ENCODE results near the gene MYO9A.
"Not testable (repeated sequence)": the region's sequence is repeated elsewhere in the genome, so short reads cannot be mapped to it uniquely, and the experiment has no call there.

Gene MYO9A

DNA sequence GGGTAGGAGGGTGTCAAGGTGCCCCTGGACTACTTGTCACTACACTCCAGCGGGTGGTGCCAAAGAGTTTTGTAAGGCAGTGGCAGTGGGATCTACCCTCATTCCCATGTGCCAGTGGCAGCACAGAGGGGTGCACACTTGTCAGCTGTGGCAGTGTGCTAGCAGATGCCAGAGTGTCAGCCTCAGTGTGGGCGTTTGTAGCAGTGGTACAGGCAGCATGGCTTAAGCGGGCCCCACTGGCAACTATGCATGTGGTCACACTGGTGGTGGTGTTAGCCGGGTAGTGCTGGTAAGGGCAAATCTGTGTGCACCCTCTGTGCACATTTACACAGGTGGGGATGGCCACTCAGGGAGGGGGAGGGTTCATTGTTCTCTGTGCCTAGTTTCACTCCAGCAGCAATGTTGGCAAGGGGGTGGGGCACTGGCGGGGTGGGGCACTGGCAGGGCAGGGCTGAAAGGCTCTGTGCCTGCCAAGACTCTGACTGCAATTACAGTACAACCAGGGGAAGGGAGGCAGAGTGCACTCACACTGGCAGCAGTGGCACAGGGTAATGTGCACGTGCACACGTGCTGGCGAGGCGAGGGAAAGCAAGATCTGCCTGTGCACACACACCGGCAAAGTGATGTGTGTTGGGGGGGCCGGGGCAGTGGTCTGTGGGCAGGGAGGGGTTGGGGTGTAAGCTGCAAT is 31.8 kb downstream of the MYO9A start:
- no peak for DNase-seq

DNA sequence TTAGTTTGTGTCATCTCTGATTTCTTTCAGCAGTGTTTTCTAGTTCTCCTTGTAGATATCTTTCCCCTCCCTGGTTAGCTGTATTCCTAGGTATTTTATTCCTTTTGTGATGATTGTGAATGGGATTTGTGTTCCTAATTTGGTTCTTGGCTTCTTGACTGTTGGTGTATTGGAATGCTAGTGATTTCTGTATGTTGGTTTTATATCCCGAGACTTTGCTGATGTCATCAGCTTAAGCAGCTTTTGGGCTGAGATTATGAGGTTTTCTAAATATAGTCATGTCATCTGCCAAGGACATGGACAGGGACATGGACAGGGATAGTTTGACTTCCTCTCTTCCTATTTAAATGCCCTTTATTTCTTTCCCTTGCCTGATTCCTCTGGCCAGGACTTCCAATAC is 35.8 kb downstream of the MYO9A start:
- DNase-seq = no peak

DNA sequence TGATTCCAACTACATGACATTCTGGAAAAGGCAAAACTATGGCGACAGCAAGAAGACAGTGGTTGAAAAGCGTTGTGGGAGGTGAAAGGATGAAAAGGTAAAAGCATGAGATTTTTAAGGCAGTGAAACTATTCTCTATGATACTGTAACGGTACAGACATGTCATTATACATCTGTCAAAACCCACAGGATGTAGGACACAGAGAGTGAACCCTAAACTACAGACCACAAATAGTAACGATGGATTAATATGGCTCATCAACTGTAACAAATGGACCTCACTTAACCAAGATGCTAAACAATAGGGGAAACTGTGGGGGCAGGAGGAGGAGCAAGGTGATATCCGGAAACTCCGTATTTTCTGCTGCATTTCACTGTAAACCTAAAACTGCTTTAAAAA is 39.1 kb downstream of the MYO9A start:
- no peak for DNase-seq

DNA sequence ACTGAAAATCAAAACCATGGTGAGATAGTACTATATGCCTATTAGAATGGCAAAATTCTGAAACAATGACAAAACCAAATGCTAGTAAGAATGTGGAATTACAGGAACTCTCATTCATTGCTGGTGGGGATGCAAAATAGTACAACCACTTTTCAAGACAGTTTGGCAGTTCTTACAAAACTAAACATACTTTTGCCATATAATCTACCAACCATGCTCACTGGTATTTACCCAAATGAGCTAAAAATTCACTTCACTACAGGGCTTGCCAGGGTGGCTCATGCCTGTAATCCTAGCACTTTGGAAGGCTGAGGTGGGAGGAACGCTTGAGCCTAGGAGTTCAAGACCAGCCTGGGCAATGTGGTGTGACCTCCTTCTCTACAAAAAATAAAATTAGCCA is 40.0 kb downstream of the MYO9A start:
- DNase-seq = no peak

DNA sequence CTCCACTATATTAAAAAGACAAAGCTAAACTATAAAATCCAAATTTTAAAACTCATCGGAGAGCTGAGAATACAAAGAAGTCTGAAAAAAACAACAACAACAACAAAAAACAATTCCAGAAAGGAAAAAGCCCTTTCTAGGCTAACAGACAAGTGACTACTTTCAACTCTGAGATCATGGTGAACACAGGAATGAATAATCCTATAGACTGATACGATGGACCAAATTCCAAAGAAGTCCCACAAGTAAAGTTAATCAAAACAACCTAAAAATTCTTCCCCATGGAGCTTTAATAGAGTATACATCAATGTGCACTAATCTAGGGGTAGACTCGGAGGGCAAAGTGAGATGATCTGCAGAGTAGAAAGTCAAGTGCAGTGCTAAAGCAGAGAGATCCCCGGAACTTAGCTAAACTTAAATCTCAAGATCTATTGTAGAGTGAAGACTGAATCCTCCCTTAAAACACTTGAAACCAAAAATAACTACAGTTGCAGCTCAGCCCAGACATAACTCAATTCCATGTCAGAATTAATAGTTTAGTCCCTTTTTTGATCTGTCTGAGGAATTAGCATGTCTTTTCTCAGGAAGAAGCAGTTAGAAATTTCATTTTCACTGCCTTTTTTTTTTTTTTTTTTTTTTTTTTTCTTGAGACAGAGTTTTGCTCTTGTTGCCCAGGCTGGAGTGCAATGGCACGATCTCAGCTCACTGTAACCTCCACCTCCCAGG is 43.5 kb downstream of the MYO9A start:
- DNase-seq = no peak

DNA sequence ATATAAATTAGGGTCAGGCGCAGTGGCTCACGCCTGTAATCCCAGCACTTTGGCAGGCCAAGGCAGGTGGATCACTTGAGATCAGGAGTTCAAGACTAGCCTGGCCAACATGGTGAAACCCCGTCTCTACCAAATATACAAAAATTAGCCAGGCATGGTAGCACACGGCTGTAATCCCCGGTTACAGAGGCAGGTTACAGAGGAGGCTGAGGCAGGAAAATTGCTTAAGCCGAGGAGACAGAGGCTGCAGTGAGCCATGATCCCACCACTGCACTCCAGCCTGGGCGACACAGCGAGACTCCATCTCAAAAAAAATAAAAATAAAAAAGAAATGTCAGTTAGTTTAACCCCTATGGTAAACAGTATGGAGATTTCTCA is 46.5 kb downstream of the MYO9A start:
- not testable (repeated sequence) for DNase-seq

DNA sequence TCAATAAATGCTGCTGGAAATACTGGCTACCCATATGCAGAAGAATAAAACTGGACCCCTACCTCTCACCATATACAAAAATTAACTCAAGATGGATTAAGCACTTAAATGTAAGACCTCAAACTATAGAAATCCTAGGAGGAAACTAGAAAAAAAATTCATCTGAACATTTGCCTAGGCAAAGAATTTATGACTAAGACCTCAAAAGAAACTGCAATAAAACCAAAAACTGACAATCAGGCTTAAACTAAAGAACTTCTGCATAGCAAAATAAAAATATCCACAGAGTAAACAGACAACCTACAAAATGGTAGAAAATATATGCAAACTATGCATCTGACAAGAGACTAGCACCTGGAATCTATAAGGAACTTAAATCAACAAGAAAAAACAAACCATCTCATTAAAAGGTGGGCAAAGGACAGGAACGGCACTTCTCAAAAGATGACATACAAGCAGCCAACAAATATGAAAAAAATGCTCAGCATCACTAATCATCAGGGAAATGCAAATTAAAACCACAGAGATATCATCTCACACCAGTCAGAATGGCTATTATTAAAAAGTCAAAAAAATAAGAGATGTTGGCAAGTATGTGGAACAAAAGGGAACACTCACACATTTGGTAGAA is 47.0 kb downstream of the MYO9A start:
- DNase-seq = no peak

DNA sequence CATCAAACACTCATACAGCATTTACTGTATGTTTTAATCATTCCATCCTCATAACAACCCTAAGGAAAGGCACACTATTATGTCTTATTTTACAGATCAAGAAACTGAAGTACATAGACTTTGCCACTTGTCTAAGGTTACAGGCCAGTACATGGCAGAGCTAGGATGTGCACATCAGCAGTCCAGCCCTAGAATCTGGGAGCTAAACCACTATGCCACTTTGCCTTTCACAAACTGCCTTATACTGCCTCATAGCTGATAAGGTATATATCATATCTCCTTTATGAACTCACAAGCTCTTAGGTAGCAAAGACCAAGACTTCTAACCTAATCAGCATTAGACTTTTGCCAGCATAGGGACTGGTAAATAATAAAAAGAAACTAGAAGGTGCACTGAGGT is 49.1 kb downstream of the MYO9A start:
- no peak for DNase-seq

DNA sequence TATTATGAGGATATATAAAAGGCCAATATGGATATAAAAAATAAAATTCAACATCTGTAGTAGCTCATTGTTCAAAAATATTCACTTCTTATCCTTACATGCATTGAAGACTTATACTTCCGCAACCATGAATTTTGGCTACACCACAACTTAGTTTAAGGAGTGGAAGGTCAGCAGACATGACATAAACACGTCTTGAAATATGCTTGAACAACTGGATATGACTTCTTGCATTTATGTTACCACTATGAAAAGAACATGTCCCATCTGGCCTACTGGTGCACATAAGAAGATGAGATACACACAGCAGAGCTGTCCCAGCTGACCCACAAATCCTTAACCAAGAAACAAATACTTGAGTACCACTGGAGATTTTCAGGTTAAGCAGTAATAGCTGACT is 52.1 kb downstream of the MYO9A start:
- no peak for DNase-seq

DNA sequence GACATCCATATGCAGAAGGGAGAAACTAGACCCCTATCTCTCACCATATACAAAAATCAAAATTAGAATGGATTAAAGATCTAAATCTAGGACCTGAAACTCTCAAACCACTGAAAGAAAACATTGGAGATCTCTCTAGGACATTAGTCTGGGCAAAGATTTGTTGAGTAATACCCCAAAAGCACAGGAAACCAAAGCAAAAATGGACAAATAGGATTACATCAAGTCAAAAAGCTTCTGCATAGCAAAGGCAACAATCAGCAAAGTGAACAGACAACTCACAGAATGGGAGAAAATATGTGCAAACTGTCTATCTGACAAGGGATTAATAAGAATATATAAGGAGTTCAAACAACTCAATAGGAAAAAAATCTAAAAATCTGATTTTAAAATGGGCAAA is 54.8 kb downstream of the MYO9A start:
- DNase-seq = no peak

DNA sequence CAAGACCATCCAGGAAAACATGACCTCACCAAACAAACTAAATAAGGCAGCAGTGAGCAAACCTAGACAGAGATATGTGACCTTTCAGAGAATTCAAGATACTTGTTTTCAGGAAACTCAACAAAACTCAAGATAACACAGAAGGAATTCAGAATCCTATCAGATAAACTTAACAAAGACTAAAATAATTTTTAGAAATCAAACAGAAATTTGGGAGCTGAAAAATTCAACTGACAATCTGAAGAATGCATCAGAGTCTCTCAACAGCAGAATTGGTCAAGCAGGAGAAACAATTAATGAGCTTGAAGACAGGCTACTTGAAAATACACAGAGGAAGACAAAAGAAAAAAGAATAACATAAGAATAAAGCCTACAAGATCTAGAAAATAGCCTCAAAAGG is 55.6 kb downstream of the MYO9A start:
- DNase-seq = no peak

DNA sequence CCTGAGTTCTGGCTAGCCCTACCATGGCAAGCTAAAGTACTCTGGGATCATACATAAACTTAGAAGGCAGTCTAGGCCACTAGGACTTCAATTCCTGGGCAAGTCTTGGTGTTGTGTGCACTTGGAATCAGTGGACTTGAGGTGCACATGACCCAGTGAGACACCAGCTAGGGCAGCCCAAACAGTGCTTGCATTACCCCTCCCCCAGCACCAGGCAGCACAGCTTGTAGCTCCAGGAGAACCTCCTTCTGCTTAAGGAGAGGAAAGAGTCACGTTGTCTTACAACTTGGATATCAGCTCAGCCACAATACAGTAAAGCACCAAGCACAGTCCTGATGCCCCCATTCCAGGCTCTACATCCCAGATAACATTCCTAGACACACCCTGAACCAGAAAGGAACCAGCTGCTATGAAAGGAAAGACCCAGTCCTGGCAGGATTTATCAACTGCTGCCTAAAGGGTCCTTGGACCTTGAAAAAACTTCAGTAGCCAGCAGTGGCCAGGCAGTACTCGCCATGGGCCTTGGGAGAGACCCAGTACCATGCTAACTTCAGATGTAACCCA is 57.2 kb downstream of the MYO9A start:
- no peak for DNase-seq

DNA sequence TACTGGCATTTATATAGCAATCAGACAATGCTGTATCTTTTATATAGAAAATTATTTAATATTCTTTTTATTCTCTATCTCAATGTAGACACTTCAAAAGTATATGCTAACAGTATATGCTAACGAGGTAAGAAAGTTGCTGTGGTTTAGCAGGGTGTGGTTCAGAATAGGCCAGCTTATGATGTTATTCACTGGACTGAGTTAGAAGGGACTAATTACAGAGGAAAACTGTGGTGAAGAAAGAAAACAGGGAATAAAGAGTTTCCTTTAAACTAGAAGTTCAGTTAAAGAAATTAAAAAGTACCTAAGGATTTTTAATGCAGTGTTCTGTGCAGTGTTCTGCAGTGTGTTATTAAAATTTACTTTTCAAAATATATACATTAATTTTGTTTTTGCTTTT is 59.4 kb downstream of the MYO9A start:
- no peak for DNase-seq

DNA sequence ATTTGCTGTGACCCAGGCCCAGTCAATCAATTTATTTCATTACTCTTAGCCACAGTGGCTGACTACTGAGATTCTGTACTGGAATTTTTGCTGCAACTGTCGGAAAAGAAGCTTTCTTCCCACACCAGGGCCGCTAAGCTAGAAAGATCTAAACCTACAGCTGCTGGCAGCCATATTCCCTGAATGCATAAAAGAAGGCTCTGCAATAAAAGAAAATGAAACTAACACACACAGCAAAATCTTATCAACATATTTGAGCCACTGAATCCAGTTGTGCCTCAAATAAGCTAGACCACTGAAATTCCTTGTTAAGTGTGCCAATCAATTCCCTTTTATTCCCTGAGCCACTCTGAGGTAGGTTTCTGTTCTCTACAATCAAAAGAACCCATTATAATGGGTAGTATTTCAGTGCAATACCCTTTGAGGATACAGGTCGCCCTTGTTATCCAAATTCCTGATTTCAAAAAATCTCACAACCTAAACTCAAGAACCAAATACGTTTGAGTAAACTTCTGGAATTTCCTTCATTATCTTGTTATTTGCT is 60.3 kb downstream of the MYO9A start:
- no peak for DNase-seq

DNA sequence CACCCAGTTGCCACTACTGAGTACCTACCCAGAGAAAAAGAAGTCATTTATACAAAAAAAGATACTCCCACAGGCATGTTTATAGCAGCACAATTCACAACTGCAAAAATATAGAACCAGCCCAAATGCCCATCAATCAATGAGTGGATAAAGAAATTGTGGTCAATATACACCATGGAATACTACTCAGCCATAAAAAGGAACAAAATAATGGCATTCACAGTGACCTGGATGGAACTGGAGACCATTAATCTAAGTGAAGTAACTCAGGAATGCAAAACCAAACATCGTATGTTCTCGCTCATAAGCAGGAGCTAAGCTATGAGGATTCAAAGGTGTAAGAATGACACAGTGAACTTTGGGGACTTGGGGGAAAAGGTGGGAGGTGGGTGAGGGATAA is 61.7 kb downstream of the MYO9A start:
- DNase-seq = not testable (repeated sequence)

DNA sequence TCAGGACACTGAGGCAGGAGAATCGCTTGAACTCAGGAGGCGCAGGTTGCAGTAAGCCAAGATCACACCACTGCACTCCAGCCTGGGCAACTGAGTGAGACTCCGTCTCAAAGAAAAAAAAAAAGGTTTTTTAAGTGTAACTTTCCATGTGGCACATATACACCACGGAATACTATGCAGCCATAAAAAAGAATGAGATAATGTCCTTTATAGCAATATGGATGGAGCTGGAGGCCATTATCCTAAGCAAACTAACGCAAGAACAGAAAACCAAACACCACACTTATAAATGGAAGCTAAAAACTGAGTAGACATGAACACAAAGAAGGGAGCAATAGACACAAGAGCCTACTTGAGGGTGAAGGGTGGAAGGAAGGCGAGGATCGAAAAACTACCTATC is 64.7 kb downstream of the MYO9A start:
- not testable (repeated sequence) for DNase-seq

DNA sequence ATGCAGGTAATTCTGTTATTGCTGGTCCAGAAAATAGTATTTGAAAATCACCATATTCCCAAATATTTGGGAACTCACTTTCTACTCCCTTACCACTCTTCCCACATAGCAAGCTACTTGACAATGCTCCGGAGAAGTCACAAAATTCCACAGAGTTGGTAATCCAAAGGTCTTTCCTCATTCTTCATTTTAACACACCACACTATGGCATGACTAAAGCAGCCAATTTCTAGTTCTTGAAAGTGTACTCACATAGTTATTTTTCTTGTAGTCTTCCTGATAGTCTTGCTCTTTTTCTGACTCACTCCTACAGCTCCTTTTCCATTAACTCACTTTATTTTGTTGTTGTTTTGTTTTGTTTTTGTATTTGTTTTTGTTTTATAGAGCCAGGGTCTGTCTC is 67.2 kb downstream of the MYO9A start:
- DNase-seq = no peak

DNA sequence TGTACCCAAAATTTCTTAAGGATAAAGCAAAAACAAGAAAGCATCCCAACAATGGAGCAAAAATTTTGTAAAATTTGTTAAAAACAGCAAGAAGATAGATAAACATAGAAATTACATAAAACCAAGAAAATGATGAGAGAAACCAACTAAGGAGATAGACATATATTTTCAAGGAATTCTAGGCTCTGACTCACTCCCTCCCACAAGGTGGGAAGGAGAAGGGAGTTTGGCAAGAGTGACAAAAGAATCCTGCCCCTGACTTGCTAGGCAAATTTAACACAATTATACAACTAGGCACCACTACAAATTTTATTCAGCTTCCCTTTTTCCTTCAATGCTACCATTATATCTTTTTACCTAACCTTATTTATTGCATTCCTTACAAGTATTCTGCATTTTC is 70.9 kb downstream of the MYO9A start:
- DNase-seq = no peak

DNA sequence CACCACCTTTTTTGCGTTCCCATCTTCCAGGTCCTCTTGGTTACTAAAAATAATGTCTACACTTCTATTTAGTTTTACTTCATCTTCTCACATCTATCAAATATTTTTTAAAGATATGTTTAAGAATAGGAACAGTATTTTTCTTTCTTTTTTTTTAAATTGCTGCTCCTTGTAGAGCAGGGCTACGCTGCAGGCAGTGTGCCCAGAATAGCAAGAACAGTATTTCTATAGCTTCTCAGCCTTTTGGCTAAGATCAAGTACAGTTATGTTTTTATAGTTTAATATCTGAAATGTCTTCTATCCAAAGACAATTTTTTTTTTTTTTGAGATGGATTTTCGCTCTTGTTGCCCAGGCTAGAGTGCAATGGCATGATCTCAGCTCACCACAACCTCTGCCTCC is 73.0 kb downstream of the MYO9A start:
- no peak for DNase-seq

DNA sequence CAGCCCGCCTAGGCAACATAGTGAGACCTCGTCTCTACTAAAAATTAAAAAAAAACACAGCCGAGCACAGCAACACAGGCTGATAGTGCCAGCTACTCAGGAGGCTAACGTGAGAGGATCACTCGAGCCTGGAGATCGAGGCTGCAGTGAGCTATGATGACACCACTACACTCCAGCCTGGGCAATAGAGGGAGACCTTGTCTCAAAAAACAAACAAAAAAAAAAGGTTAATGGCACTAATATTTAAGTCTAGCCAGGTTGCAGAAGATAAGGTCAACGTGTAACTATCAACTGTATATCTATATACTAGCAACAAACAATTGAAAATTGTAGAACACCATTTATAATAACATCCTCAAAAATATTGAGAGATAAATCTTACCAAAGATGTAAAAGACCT is 75.1 kb downstream of the MYO9A start:
- no peak for DNase-seq

DNA sequence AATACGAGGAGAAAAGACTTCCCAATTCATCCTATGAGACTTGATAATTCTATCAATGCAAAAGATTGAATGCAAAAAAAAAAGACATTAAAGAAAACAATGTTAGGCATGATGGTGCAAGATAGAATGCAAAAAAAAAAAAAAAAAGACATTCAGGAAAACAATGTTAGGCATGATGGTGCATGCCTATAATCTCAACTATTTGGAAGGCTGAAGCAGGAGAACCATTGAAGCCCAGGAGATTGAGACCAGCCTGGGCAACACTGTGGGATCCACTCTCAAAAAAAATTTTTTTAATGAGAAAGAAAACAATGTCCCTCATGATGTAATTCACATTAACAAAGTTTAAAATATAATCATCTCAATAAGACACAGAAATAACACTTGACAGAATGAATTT is 75.9 kb downstream of the MYO9A start:
- no peak for DNase-seq

DNA sequence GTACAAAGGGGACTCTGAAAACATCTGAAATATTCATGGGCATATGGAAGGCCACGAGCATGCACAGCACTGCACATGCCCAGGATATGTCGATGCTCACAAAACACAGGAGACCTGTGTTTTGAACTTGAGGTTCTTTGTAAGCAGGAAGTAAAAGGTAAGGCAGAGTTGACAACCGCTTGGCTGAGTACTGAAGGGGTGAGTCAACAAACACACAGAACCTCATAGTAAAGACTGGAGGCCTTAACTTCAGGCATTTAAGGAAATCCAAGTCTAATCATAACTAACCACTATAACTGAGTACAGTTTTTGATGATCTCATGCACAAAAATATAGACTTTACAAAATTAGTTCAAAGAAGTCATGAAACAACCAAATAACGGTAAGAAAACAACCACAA is 80.6 kb downstream of the MYO9A start:
- no peak for DNase-seq

DNA sequence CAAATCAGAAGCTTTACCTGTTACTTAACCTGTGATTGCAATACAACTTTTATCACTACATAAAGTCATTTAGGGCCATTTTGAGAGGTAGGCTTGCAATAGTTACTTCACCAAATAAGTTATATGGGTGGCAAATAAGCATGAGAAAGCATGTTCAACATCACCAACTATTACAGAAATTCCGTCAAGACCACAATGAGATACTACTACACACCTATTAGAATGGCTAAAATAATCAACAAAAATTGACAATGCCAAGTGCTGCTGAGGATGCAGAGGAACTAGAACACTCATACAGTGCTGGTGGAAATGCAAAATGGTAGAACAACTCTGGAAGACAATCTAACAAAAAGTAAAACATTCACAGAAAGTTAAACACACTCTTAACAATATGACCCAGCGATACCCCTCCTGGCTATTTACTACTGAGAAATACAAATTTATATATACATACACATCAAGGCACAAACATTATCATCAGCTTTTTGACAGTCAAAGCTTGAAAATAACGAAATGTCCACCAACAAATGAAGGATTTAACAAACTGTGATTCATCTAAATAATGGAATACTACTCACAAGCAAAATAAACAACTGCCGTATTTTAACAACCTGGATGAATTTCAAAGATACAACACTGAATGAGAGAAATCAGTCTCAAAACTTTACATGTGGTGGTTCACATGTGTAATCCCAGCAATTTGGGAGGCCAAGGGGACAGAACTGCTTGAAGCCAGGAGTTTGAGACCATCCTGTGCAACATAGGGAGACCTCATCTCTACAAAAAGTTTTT is 82.9 kb downstream of the MYO9A start:
- DNase-seq = no peak

Data from NCI-H1436 (cell line).